Adipocyte (in vitro differentiated cells): ENCODE results near the gene ZNF668.
"Not testable (repeated sequence)": the region's sequence is repeated elsewhere in the genome, so short reads cannot be mapped to it uniquely, and the experiment has no call there.

Experiments
- DNase-seq: peaks from one replicate; pipeline ENCODE4 v3.0.0-alpha.2; 2015; ENCODE audit warnings: low read depth
- H3K27me3 ChIP-seq: replicated peaks from 2 replicates; pipeline ENCODE4 v1.7.0; 2013; ENCODE audit warnings: mild to moderate bottlenecking, low read length, moderate library complexity; ENCODE audit not compliant: control insufficient read depth, insufficient read depth
- H3K36me3 ChIP-seq: 2 replicates; pipeline ENCODE4 v1.7.0; 2013; ENCODE audit warnings: low read length, mild to moderate bottlenecking, moderate library complexity; ENCODE audit not compliant: control insufficient read depth, insufficient read depth, severe bottlenecking
- H3K4me1 ChIP-seq: 2 replicates; pipeline ENCODE4 v1.7.0; 2013; ENCODE audit warnings: mild to moderate bottlenecking, low read length, moderate library complexity; ENCODE audit not compliant: control insufficient read depth, insufficient read depth
- H3K4me3 ChIP-seq: 2 replicates; pipeline ENCODE4 v1.7.0; 2013; ENCODE audit warnings: mild to moderate bottlenecking, low read length, moderate library complexity
- H3K9ac ChIP-seq: 2 replicates; pipeline ENCODE4 v1.7.0; 2013; ENCODE audit warnings: mild to moderate bottlenecking, low read length, moderate library complexity
- H3K9me3 ChIP-seq: 2 replicates; pipeline ENCODE4 v1.7.0; 2013; ENCODE audit warnings: mild to moderate bottlenecking, low read length, moderate library complexity; ENCODE audit not compliant: control insufficient read depth

The ZNF668 gene

GRCh38 chr16:31109622-31110021 lies 35.6 kb upstream of the ZNF668 start:
- no peak for DNase-seq

GRCh38 chr16:31108794-31109558 lies 34.9 kb upstream of the ZNF668 start:
- peaks cover 8% of the 10 kb centered on the region for H3K4me1 ChIP-seq
- peak; percentile 20 for DNase-seq
- peak overlapping the region; percentile 95 for H3K9ac ChIP-seq
- peaks cover 38% of the 10 kb centered on the region for H3K36me3 ChIP-seq
- H3K4me3 ChIP-seq, result peak overlapping the region; percentile 90
- H3K27me3 ChIP-seq, result no peaks in the 10 kb centered on the region
- H3K9me3 ChIP-seq, result no peaks in the 10 kb centered on the region

More at GRCh38 chr16:31109622-31110021, 35.6 kb upstream of the ZNF668 start:
- Histone ChIP-seq H3K4me3 (peak overlapping the region; percentile 90), H3K36me3 (peaks cover 38% of the 10 kb centered on the region), H3K9me3 (no peaks in the 10 kb centered on the region), H3K4me1 (peaks cover 8% of the 10 kb centered on the region), H3K9ac (no peak overlapping the region), H3K27me3 (no peaks in the 10 kb centered on the region)

- Histone ChIP-seq H3K4me3 (peak within 1 kb of the TSS; percentile 90), H3K4me1 (peaks cover 8% of the 10 kb centered on the region), H3K9ac (peak within 1 kb of the TSS; percentile 95), H3K36me3 (peaks cover 38% of the 10 kb centered on the region), H3K9me3 (no peaks in the 10 kb centered on the region), H3K27me3 (no peaks in the 10 kb centered on the region)
- peak; percentile 89 for DNase-seq
Measured at GRCh38 chr16:31108035-31108793, 34.2 kb upstream of the ZNF668 start, which contains the start of gene BCKDK. Gene BCKDK (plus strand): TSS chr16:31108386. CDS start chr16:31109224, 838 bp downstream.

GRCh38 chr16:31107465-31107867 lies 33.4 kb upstream of the ZNF668 start:
- peak overlapping the region; percentile 95 for H3K9ac ChIP-seq
- DNase-seq, result no peak
- no peaks in the 10 kb centered on the region for H3K27me3 ChIP-seq
- no peaks in the 10 kb centered on the region for H3K9me3 ChIP-seq
- H3K4me1 ChIP-seq, result peaks cover 8% of the 10 kb centered on the region
- H3K36me3 ChIP-seq, result peaks cover 32% of the 10 kb centered on the region
- H3K4me3 ChIP-seq, result peak overlapping the region; percentile 90

- Histone ChIP-seq H3K36me3 (peaks cover 25% of the 10 kb centered on the region), H3K9ac (no peak overlapping the region)
Measured at GRCh38 chr16:31106509-31107464, 32.7 kb upstream of the ZNF668 start.

GRCh38 chr16:31105677-31106213 lies 31.7 kb upstream of the ZNF668 start:
- no peaks in the 10 kb centered on the region for H3K27me3 ChIP-seq
- DNase-seq, result peak; percentile 73
- H3K4me1 ChIP-seq, result peaks cover 8% of the 10 kb centered on the region
- H3K4me3 ChIP-seq, result no peak overlapping the region
- peak overlapping the region; percentile 72 for H3K9ac ChIP-seq
- no peaks in the 10 kb centered on the region for H3K9me3 ChIP-seq
- peaks cover 15% of the 10 kb centered on the region for H3K36me3 ChIP-seq

More at GRCh38 chr16:31106509-31107464, 32.7 kb upstream of the ZNF668 start:
- DNase-seq, result no peak
- Histone ChIP-seq H3K9me3 (no peaks in the 10 kb centered on the region), H3K4me3 (no peak overlapping the region), H3K4me1 (peaks cover 8% of the 10 kb centered on the region), H3K27me3 (no peaks in the 10 kb centered on the region)

- not testable (repeated sequence) for DNase-seq, H3K36me3 ChIP-seq
Measured at GRCh38 chr16:31100876-31101641, 27.0 kb upstream of the ZNF668 start.

GRCh38 chr16:31099860-31100638 lies 26.0 kb upstream of the ZNF668 start:
- H3K9me3 ChIP-seq, result peaks cover 4% of the 10 kb centered on the region
- H3K4me1 ChIP-seq, result peaks cover 8% of the 10 kb centered on the region
- no peaks in the 10 kb centered on the region for H3K36me3 ChIP-seq
- no peak overlapping the region for H3K9ac ChIP-seq
- no peak overlapping the region for H3K4me3 ChIP-seq
- DNase-seq, result no peak
- no peaks in the 10 kb centered on the region for H3K27me3 ChIP-seq

More at GRCh38 chr16:31100876-31101641, 27.0 kb upstream of the ZNF668 start:
- H3K9me3 ChIP-seq, H3K4me1 ChIP-seq, H3K9ac ChIP-seq, H3K27me3 ChIP-seq, H3K4me3 ChIP-seq: not testable (repeated sequence)

- H3K4me3 ChIP-seq, result peak within 1 kb of the TSS; percentile 88
- H3K9me3 ChIP-seq, result no peaks in the 10 kb centered on the region
- H3K36me3 ChIP-seq, result peaks cover 10% of the 10 kb centered on the region
- H3K9ac ChIP-seq, result peak within 1 kb of the TSS; percentile 92
- DNase-seq, result peak; percentile 98
- peaks cover 26% of the 10 kb centered on the region for H3K4me1 ChIP-seq
- H3K27me3 ChIP-seq, result no peaks in the 10 kb centered on the region
Measured at GRCh38 chr16:31094424-31095120, 20.5 kb upstream of the ZNF668 start, which contains the start of gene VKORC1. Gene VKORC1 (minus strand): TSS chr16:31094797. CDS start chr16:31094729, 68 bp downstream.
